SK-N-SH treated with all-trans-retinoic acid at 6 μM for 48 hours (cell line): ENCODE results near the gene CHST8.

ENCODE experiments used
- ATAC-seq: fragments of 200-7000 bp; cut with Tn5 transposase; 3 replicates; pipeline ENCODE4 v1.9.1; 2020; ENCODE audit warnings: mild to moderate bottlenecking, moderate library complexity
- BACH2 ChIP-seq: fragments of 250-450 bp; sonication (Bioruptor Pico); IDR thresholded peaks from 2 replicates; pipeline ENCODE4 v1.9.0; 2021; ENCODE audit warnings: mild to moderate bottlenecking, borderline replicate concordance
- CSDC2 ChIP-seq: fragments of 250-450 bp; sonication (Bioruptor Pico); IDR thresholded peaks from 2 replicates; pipeline ENCODE4 v1.5.0; 2020; ENCODE audit warnings: mild to moderate bottlenecking, moderate library complexity
- ESRRG ChIP-seq: fragments of 250-450 bp; sonication (Bioruptor Pico); IDR thresholded peaks from 2 replicates; pipeline ENCODE4 v1.6.1; 2021; ENCODE audit warnings: mild to moderate bottlenecking
- GLIS3 ChIP-seq: fragments of 250-450 bp; sonication (Bioruptor Pico); IDR thresholded peaks from 2 replicates; pipeline ENCODE4 v1.5.0; 2020; ENCODE audit warnings: mild to moderate bottlenecking, moderate library complexity
- ISL1 ChIP-seq: fragments of 250-450 bp; sonication (Bioruptor Pico); IDR thresholded peaks from 2 replicates; pipeline ENCODE4 v2.1.2; 2022; ENCODE audit warnings: mild to moderate bottlenecking, moderate library complexity
- OSR1 ChIP-seq: fragments of 250-450 bp; sonication (Bioruptor Pico); IDR thresholded peaks from 2 replicates; pipeline ENCODE4 v1.8.0; 2022; ENCODE audit warnings: moderate library complexity, mild to moderate bottlenecking, inconsistent platforms
- RARB ChIP-seq: fragments of 250-450 bp; sonication (Bioruptor Pico); IDR thresholded peaks from 2 replicates; pipeline ENCODE4 v1.8.0; 2021; ENCODE audit warnings: mild to moderate bottlenecking, moderate library complexity
- SNAI2 ChIP-seq: fragments of 250-450 bp; sonication (Bioruptor Pico); IDR thresholded peaks from 2 replicates; pipeline ENCODE4 v1.5.0; 2020; ENCODE audit warnings: mild to moderate bottlenecking, moderate library complexity
- TCF4 ChIP-seq: fragments of 250-450 bp; sonication (Bioruptor Pico); IDR thresholded peaks from 2 replicates; pipeline ENCODE4 v1.8.0; 2021; ENCODE audit warnings: mild to moderate bottlenecking, moderate library complexity, borderline replicate concordance
- TOX ChIP-seq: fragments of 250-450 bp; sonication (Bioruptor Pico); IDR thresholded peaks from 2 replicates; pipeline ENCODE4 v1.8.0; 2021; ENCODE audit warnings: mild to moderate bottlenecking, moderate library complexity, borderline replicate concordance
- ZFP3 ChIP-seq: fragments of 250-450 bp; sonication (Bioruptor Pico); IDR thresholded peaks from 2 replicates; pipeline ENCODE4 v1.5.0; 2020; ENCODE audit warnings: mild to moderate bottlenecking, moderate library complexity
- ZFP30 ChIP-seq: fragments of 450-650 bp; formaldehyde crosslinking; IDR thresholded peaks from 2 replicates; pipeline ENCODE4 v1.5.0; 2022; ENCODE audit warnings: mild to moderate bottlenecking, moderate library complexity
- ZNF565 ChIP-seq: fragments of 450-650 bp; formaldehyde crosslinking; conservative IDR thresholded peaks from 2 replicates; pipeline ENCODE4 v1.5.0; 2020; ENCODE audit warnings: low read depth, mild to moderate bottlenecking, moderate library complexity
- ZNF70 ChIP-seq: fragments of 450-650 bp; formaldehyde crosslinking; IDR thresholded peaks from 2 replicates; pipeline ENCODE4 v1.5.0; 2020; ENCODE audit warnings: mild to moderate bottlenecking, moderate library complexity
- ZNF8 ChIP-seq: fragments of 450-650 bp; formaldehyde crosslinking; IDR thresholded peaks from 2 replicates; pipeline ENCODE4 v1.5.0; 2020; ENCODE audit warnings: mild to moderate bottlenecking, moderate library complexity
- TF ChIP-seq, protein P1 (sequence below): fragments of 250-450 bp; sonication (Bioruptor Pico); IDR thresholded peaks from 2 replicates; pipeline ENCODE4 v1.5.1; 2021; ENCODE audit warnings: mild to moderate bottlenecking, moderate library complexity
- TF ChIP-seq, protein P2 (sequence below): fragments of 250-450 bp; sonication (Bioruptor Pico); IDR thresholded peaks from 2 replicates; pipeline ENCODE4 v1.5.1; 2020; ENCODE audit warnings: low read depth, mild to moderate bottlenecking, moderate library complexity
- TF ChIP-seq, protein P3 (sequence below): fragments of 250-450 bp; sonication (Bioruptor Pico); IDR thresholded peaks from 2 replicates; pipeline ENCODE4 v1.8.0; 2020; ENCODE audit warnings: mild to moderate bottlenecking, moderate library complexity, borderline replicate concordance
- TF ChIP-seq, protein P4 (sequence below): fragments of 250-450 bp; sonication (Bioruptor Pico); IDR thresholded peaks from 2 replicates; pipeline ENCODE4 v1.8.0; 2021; ENCODE audit warnings: low read depth, mild to moderate bottlenecking, moderate library complexity, borderline replicate concordance
- TF ChIP-seq, protein P5 (sequence below): fragments of 250-450 bp; sonication (Bioruptor Pico); IDR thresholded peaks from 2 replicates; pipeline ENCODE4 v1.5.0; 2020; ENCODE audit warnings: mild to moderate bottlenecking, moderate library complexity

CHST8 gene

DNA sequence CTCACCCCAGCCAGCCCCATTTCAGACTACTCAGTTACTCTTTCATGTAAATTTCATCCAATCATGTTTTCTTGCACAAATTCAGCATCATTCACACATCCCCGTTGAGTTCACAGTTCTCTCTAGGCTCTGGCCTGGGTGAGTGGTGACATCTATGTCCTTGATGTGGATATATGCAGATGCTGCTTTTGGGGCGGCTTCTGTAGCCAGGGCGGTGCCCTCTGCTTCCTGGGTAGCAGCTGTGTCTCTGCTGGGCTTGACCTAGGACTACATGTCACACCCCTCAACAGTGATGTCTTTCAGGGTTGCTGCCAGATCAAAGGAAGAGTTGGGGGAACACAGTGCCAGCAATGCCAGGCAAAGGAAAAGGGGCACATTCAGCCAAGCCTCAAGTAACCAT lies 106.4 kb downstream of the CHST8 start:
- no peak for ATAC-seq
- TF ChIP-seq, protein P1, sequence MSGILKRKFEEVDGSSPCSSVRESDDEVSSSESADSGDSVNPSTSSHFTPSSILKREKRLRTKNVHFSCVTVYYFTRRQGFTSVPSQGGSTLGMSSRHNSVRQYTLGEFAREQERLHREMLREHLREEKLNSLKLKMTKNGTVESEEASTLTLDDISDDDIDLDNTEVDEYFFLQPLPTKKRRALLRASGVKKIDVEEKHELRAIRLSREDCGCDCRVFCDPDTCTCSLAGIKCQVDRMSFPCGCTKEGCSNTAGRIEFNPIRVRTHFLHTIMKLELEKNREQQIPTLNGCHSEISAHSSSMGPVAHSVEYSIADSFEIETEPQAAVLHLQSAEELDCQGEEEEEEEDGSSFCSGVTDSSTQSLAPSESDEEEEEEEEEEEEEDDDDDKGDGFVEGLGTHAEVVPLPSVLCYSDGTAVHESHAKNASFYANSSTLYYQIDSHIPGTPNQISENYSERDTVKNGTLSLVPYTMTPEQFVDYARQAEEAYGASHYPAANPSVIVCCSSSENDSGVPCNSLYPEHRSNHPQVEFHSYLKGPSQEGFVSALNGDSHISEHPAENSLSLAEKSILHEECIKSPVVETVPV (CRISPR knock-in tag) = no peak
- no peak for TF ChIP-seq ISL1
- TF ChIP-seq, all 23 proteins: peak for 0

DNA sequence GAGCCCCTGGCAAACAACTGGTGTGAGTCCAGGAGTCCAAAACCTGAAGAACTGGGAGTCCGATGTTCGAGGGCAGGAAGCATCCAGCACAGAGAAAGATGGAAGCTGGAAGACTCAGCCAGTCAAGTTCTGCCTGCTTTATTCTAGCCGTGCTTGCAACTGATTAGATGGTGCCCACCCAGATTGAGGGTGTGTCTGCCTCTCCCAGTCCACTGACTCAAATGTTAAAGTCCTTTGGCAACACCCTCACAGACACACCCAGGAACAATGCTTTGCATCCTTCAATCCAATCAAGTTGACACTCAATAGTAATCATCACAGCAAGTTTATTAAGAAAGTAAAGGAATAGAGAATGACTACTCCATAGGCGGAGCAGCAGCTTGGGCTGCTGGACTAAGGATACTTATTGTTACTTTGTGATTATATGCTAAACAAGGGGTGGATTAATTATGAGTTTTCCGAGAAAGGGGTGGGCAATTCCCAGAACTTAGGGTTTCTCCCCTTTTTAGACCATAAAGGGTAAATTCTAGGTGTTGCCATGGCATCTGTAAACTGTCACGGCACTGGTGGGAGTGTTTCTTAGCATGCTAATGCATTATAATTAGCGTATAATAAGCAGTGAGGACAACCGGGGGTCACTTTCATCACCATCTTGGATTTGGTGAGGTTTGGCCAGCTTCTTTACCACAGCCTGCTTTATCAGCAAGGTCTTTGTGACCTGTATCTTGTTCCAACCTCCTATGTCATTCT lies 109.3 kb downstream of the CHST8 start:
- no peak for ATAC-seq

GRCh38 chr19:33731881-33732280 lies 110.1 kb downstream of the CHST8 start:
- no peak for ATAC-seq
- TF ChIP-seq BACH2 (CRISPR knock-in tag) (no peak), ISL1 (no peak), OSR1 (CRISPR knock-in tag) (no peak), ZFP3 (no peak), ZFP30 (no peak), TOX (CRISPR knock-in tag) (no peak), RARB (no peak)
- TF ChIP-seq, protein P2, sequence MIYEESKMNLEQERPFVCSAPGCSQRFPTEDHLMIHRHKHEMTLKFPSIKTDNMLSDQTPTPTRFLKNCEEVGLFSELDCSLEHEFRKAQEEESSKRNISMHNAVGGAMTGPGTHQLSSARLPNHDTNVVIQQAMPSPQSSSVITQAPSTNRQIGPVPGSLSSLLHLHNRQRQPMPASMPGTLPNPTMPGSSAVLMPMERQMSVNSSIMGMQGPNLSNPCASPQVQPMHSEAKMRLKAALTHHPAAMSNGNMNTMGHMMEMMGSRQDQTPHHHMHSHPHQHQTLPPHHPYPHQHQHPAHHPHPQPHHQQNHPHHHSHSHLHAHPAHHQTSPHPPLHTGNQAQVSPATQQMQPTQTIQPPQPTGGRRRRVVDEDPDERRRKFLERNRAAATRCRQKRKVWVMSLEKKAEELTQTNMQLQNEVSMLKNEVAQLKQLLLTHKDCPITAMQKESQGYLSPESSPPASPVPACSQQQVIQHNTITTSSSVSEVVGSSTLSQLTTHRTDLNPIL (CRISPR knock-in tag) = no peak
- TF ChIP-seq, protein P3, sequence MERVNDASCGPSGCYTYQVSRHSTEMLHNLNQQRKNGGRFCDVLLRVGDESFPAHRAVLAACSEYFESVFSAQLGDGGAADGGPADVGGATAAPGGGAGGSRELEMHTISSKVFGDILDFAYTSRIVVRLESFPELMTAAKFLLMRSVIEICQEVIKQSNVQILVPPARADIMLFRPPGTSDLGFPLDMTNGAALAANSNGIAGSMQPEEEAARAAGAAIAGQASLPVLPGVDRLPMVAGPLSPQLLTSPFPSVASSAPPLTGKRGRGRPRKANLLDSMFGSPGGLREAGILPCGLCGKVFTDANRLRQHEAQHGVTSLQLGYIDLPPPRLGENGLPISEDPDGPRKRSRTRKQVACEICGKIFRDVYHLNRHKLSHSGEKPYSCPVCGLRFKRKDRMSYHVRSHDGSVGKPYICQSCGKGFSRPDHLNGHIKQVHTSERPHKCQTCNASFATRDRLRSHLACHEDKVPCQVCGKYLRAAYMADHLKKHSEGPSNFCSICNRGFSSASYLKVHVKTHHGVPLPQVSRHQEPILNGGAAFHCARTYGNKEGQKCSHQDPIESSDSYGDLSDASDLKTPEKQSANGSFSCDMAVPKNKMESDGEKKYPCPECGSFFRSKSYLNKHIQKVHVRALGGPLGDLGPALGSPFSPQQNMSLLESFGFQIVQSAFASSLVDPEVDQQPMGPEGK (CRISPR knock-in tag) = no peak

More for the DNA sequence above, 109.3 kb downstream of the CHST8 start:
- TF ChIP-seq, protein P4, sequence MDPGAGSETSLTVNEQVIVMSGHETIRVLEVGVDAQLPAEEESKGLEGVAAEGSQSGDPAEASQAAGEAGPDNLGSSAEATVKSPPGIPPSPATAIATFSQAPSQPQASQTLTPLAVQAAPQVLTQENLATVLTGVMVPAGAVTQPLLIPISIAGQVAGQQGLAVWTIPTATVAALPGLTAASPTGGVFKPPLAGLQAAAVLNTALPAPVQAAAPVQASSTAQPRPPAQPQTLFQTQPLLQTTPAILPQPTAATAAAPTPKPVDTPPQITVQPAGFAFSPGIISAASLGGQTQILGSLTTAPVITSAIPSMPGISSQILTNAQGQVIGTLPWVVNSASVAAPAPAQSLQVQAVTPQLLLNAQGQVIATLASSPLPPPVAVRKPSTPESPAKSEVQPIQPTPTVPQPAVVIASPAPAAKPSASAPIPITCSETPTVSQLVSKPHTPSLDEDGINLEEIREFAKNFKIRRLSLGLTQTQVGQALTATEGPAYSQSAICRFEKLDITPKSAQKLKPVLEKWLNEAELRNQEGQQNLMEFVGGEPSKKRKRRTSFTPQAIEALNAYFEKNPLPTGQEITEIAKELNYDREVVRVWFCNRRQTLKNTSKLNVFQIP (CRISPR knock-in tag) = no peak
- TF ChIP-seq, protein P1 (CRISPR knock-in tag) = no peak
- TF ChIP-seq TOX (CRISPR knock-in tag) = no peak
- TF ChIP-seq ESRRG (CRISPR knock-in tag) = no peak
- no peak for TF ChIP-seq ZFP30
- no peak for TF ChIP-seq ISL1
- TF ChIP-seq ZFP3 = no peak
- TF ChIP-seq, protein P3 (CRISPR knock-in tag) = no peak
- no peak for TF ChIP-seq ZNF8 (CRISPR knock-in tag)
- TF ChIP-seq ZNF70 = no peak
- TF ChIP-seq, protein P5, sequence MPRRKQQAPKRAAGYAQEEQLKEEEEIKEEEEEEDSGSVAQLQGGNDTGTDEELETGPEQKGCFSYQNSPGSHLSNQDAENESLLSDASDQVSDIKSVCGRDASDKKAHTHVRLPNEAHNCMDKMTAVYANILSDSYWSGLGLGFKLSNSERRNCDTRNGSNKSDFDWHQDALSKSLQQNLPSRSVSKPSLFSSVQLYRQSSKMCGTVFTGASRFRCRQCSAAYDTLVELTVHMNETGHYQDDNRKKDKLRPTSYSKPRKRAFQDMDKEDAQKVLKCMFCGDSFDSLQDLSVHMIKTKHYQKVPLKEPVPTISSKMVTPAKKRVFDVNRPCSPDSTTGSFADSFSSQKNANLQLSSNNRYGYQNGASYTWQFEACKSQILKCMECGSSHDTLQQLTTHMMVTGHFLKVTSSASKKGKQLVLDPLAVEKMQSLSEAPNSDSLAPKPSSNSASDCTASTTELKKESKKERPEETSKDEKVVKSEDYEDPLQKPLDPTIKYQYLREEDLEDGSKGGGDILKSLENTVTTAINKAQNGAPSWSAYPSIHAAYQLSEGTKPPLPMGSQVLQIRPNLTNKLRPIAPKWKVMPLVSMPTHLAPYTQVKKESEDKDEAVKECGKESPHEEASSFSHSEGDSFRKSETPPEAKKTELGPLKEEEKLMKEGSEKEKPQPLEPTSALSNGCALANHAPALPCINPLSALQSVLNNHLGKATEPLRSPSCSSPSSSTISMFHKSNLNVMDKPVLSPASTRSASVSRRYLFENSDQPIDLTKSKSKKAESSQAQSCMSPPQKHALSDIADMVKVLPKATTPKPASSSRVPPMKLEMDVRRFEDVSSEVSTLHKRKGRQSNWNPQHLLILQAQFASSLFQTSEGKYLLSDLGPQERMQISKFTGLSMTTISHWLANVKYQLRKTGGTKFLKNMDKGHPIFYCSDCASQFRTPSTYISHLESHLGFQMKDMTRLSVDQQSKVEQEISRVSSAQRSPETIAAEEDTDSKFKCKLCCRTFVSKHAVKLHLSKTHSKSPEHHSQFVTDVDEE = no peak
- no peak for TF ChIP-seq TCF4 (CRISPR knock-in tag)
- TF ChIP-seq CSDC2 (CRISPR knock-in tag) = no peak
- TF ChIP-seq GLIS3 (CRISPR knock-in tag) = no peak
- TF ChIP-seq ZNF565 (CRISPR knock-in tag) = no peak
- TF ChIP-seq, protein P2 (CRISPR knock-in tag) = no peak
- no peak for TF ChIP-seq SNAI2
- TF ChIP-seq OSR1 (CRISPR knock-in tag) = no peak
- TF ChIP-seq BACH2 (CRISPR knock-in tag) = no peak
- TF ChIP-seq RARB = no peak
